Fibroblast of lung (primary cell): ENCODE data around the gene TOX2.

ENCODE experiments used
- CTCF ChIP-seq, 2 donors: IDR thresholded peaks in 1 of 2; conservative IDR thresholded peaks in 1 of 2; 1 replicate in 1 of 2; 2 replicates in 1 of 2; pipeline ENCODE4 v1.5.1; 2011 to 2012; ENCODE audit warnings: low read length in 2 of 2, control low read depth in 1 of 2, inconsistent platforms in 1 of 2, low read depth in 1 of 2, mild to moderate bottlenecking in 1 of 2
- EZH2 ChIP-seq: IDR thresholded peaks from 2 replicates; pipeline ENCODE4 v1.5.1; 2012; ENCODE audit warnings: low read length, control low read depth, mild to moderate bottlenecking; ENCODE audit errors: missing control alignments

GRCh38 chr20:44093249-44093582, 178.6 kb downstream of the TOX2 start:
- TF ChIP-seq CTCF (conservative IDR thresholded peaks at IDR 0.05 in 1 of 2, IDR thresholded peaks at IDR 0.05 in 1 of 2; ENCODE audit: low read depth in 1 of 2, low read length in 2 of 2) (no peak), EZH2 (no peak)
